ENCODE data around the gene PCDHGA8. TPM values are rescaled to one million over a fixed set of nuclear protein-coding genes. Genes with fewer than 3 reads are reported as not detected.
"Not testable (repeated sequence)": the region's sequence is repeated elsewhere in the genome, so short reads cannot be mapped to it uniquely, and the experiment has no call there.

PCDHGA8 gene
- total RNA-seq (under 1 TPM in 1 of 2 experiments, not detected in 1; 0.04 TPM), polyA plus RNA-seq (not detected)

GRCh38 chr5:141392429-141393198 lies at the start of gene PCDHGA8:
TSS of gene PCDHGA8 (plus strand) at chr5:141392633. CDS start at chr5:141392814, 181 bp downstream.
- Mint-ChIP-seq H3K9me3 (peaks cover 29 to 66% (median 59%) of the 10 kb centered on the region in 5 donors), H3K27ac (no peak within 1 kb of the TSS), H3K27me3 (peaks cover 61 to 64% of the 10 kb centered on the region in 2 donors), H3K4me3 (peak within 1 kb of the TSS in 1 of 7 donors; percentile 23), H3K4me1 (no peaks in the 10 kb centered on the region), H3K36me3 (peaks cover 2 to 20% (median 2%) of the 10 kb centered on the region in 3 donors)
- no peaks in the 10 kb centered on the region for H3K4me1 ChIP-seq (ENCODE audit: insufficient read depth, low read length)
- CTCF ChIA-PET, result no interaction called here
- no peaks in the 10 kb centered on the region for H3K36me3 ChIP-seq (ENCODE audit: insufficient read depth, low read length)
- no peak within 1 kb of the TSS for H3K27ac ChIP-seq (ENCODE audit: low read depth, low read length)
- no peak within 1 kb of the TSS for H3K4me3 ChIP-seq (ENCODE audit: low read length)
- peaks cover 22% of the 10 kb centered on the region for H3K27me3 ChIP-seq (ENCODE audit: insufficient read depth, low read length, poor library complexity, severe bottlenecking)
- H3K9me3 ChIP-seq (ENCODE audit: low read length), result no peaks in the 10 kb centered on the region
- POLR2A ChIA-PET, result no interaction called here
- no peak for DNase-seq

GRCh38 chr5:141342773-141343172 lies 49.7 kb upstream of the PCDHGA8 start:
- Mint-ChIP-seq H3K36me3 (peaks cover 1 to 10% (median 3%) of the 10 kb centered on the region in 3 donors), H3K4me1 (no peaks in the 10 kb centered on the region), H3K4me3 (no peak overlapping the region), H3K27me3 (peaks cover 62 to 76% of the 10 kb centered on the region in 2 donors), H3K9me3 (peaks cover 20 to 75% (median 63%) of the 10 kb centered on the region in 5 donors), H3K27ac (no peak overlapping the region)
- ChIA-PET POLR2A (no interaction called here), CTCF (interaction anchor here (1.5 kb wide), 1 partner anchor 12 kb away, joined by 3 read pairs; the partner anchor contains the start of gene PCDHGA1)
- no peak for DNase-seq
- Histone ChIP-seq H3K4me1 (ENCODE audit: insufficient read depth, low read length) (no peaks in the 10 kb centered on the region), H3K36me3 (ENCODE audit: insufficient read depth, low read length) (no peaks in the 10 kb centered on the region), H3K27ac (ENCODE audit: low read depth, low read length) (no peak overlapping the region), H3K9me3 (ENCODE audit: low read length) (peaks cover 4% of the 10 kb centered on the region), H3K4me3 (ENCODE audit: low read length) (no peak overlapping the region), H3K27me3 (ENCODE audit: insufficient read depth, low read length, poor library complexity, severe bottlenecking) (no peaks in the 10 kb centered on the region)

GRCh38 chr5:141343242-141343952 lies 49.0 kb upstream of the PCDHGA8 start, which contains the start of gene PCDHGA3:
TSS of gene PCDHGA3 (plus strand) at chr5:141343829. CDS start at chr5:141344034, 205 bp downstream.
- Histone ChIP-seq H3K36me3 (ENCODE audit: insufficient read depth, low read length) (no peaks in the 10 kb centered on the region), H3K27ac (ENCODE audit: low read depth, low read length) (no peak within 1 kb of the TSS), H3K4me3 (ENCODE audit: low read length) (no peak within 1 kb of the TSS), H3K9me3 (ENCODE audit: low read length) (peaks cover 4% of the 10 kb centered on the region), H3K4me1 (ENCODE audit: insufficient read depth, low read length) (no peaks in the 10 kb centered on the region), H3K27me3 (ENCODE audit: insufficient read depth, low read length, poor library complexity, severe bottlenecking) (no peaks in the 10 kb centered on the region)
- ChIA-PET POLR2A (no interaction called here), CTCF (no interaction called here)
- no peaks in the 10 kb centered on the region for H3K4me1 Mint-ChIP-seq
- no peak for DNase-seq
- H3K27ac Mint-ChIP-seq, result no peak within 1 kb of the TSS
- H3K4me3 Mint-ChIP-seq, result peak within 1 kb of the TSS in 5 of 7 donors; percentile 44 to 74 (median 62)
- H3K27me3 Mint-ChIP-seq, result peaks cover 57 to 75% of the 10 kb centered on the region in 2 donors
- H3K36me3 Mint-ChIP-seq, result peaks cover 1 to 10% (median 3%) of the 10 kb centered on the region in 3 donors
- peaks cover 14 to 70% (median 58%) of the 10 kb centered on the region in 5 donors for H3K9me3 Mint-ChIP-seq

GRCh38 chr5:141343953-141344463 lies 48.4 kb upstream of the PCDHGA8 start:
- no peak for DNase-seq
- ChIA-PET POLR2A (no interaction called here), CTCF (no interaction called here)
- H3K4me3 ChIP-seq (ENCODE audit: low read length), result no peak overlapping the region
- H3K27ac ChIP-seq (ENCODE audit: low read depth, low read length), result no peak overlapping the region
- H3K36me3 ChIP-seq (ENCODE audit: insufficient read depth, low read length), result no peaks in the 10 kb centered on the region
- peaks cover 13 to 71% (median 51%) of the 10 kb centered on the region in 5 donors for H3K9me3 Mint-ChIP-seq
- no peaks in the 10 kb centered on the region for H3K4me1 Mint-ChIP-seq
- H3K4me1 ChIP-seq (ENCODE audit: insufficient read depth, low read length), result no peaks in the 10 kb centered on the region
- peaks cover 1 to 10% (median 3%) of the 10 kb centered on the region in 3 donors for H3K36me3 Mint-ChIP-seq
- H3K9me3 ChIP-seq (ENCODE audit: low read length), result peaks cover 4% of the 10 kb centered on the region
- peaks cover 59 to 74% of the 10 kb centered on the region in 2 donors for H3K27me3 Mint-ChIP-seq
- H3K27me3 ChIP-seq (ENCODE audit: insufficient read depth, low read length, poor library complexity, severe bottlenecking), result peaks cover 6% of the 10 kb centered on the region
- H3K27ac Mint-ChIP-seq, result no peak overlapping the region
- peak overlapping the region in 5 of 7 donors; percentile 44 to 74 (median 62) for H3K4me3 Mint-ChIP-seq

- Histone ChIP-seq H3K9me3 (ENCODE audit: low read length) (peaks cover 4% of the 10 kb centered on the region), H3K4me3 (ENCODE audit: low read length) (no peak overlapping the region), H3K4me1 (ENCODE audit: insufficient read depth, low read length) (no peaks in the 10 kb centered on the region), H3K27me3 (ENCODE audit: insufficient read depth, low read length, poor library complexity, severe bottlenecking) (peaks cover 6% of the 10 kb centered on the region), H3K27ac (ENCODE audit: low read depth, low read length) (no peak overlapping the region), H3K36me3 (ENCODE audit: insufficient read depth, low read length) (no peaks in the 10 kb centered on the region)
- ChIA-PET POLR2A (no interaction called here), CTCF (no interaction called here)
- Mint-ChIP-seq H3K4me3 (no peak overlapping the region), H3K4me1 (no peaks in the 10 kb centered on the region), H3K27ac (no peak overlapping the region), H3K27me3 (peaks cover 58 to 77% of the 10 kb centered on the region in 2 donors), H3K36me3 (peaks cover 0 to 5% (median 3%) of the 10 kb centered on the region in 3 donors), H3K9me3 (peaks cover 10 to 65% (median 47%) of the 10 kb centered on the region in 5 donors)
- DNase-seq, result no peak
Measured at GRCh38 chr5:141345327-141345726, 47.1 kb upstream of the PCDHGA8 start.

GRCh38 chr5:141346017-141346416 lies 46.4 kb upstream of the PCDHGA8 start:
- H3K27me3 ChIP-seq (ENCODE audit: insufficient read depth, low read length, poor library complexity, severe bottlenecking), result peaks cover 12% of the 10 kb centered on the region
- H3K4me1 ChIP-seq (ENCODE audit: insufficient read depth, low read length); H3K36me3 ChIP-seq (ENCODE audit: insufficient read depth, low read length); H3K27ac Mint-ChIP-seq; CTCF ChIA-PET; H3K4me1 Mint-ChIP-seq; H3K9me3 ChIP-seq (ENCODE audit: low read length); H3K4me3 Mint-ChIP-seq; DNase-seq; POLR2A ChIA-PET; H3K4me3 ChIP-seq (ENCODE audit: low read length); H3K27ac ChIP-seq (ENCODE audit: low read depth, low read length); H3K36me3 Mint-ChIP-seq: not testable (repeated sequence)
- Mint-ChIP-seq H3K9me3 (peaks cover 10 to 71% (median 48%) of the 10 kb centered on the region in 5 donors), H3K27me3 (peaks cover 61 to 81% of the 10 kb centered on the region in 2 donors)

- Histone ChIP-seq H3K4me3 (ENCODE audit: low read length) (no peak within 1 kb of the TSS), H3K27me3 (ENCODE audit: insufficient read depth, low read length, poor library complexity, severe bottlenecking) (peaks cover 24% of the 10 kb centered on the region), H3K9me3 (ENCODE audit: low read length) (peaks cover 2% of the 10 kb centered on the region), H3K36me3 (ENCODE audit: insufficient read depth, low read length) (no peaks in the 10 kb centered on the region), H3K27ac (ENCODE audit: low read depth, low read length) (no peak within 1 kb of the TSS), H3K4me1 (ENCODE audit: insufficient read depth, low read length) (no peaks in the 10 kb centered on the region)
- H3K4me1 Mint-ChIP-seq, result no peaks in the 10 kb centered on the region
- POLR2A ChIA-PET, result no interaction called here
- CTCF ChIA-PET, result interaction anchor here (0.9 to 1.5 kb wide), 2 partner anchors 30 to 214 kb away, joined by 3 to 6 read pairs; partner anchors contain the start of gene TAF7
- H3K36me3 Mint-ChIP-seq, result peaks cover 2 to 11% (median 5%) of the 10 kb centered on the region in 3 donors
- H3K27ac Mint-ChIP-seq, result peak within 1 kb of the TSS in 1 of 8 donors; percentile 24
- peaks cover 4 to 53% (median 30%) of the 10 kb centered on the region in 5 donors for H3K9me3 Mint-ChIP-seq
- peak in 1 of 5 donors; percentile 16 for DNase-seq
- peak within 1 kb of the TSS in 6 of 7 donors; percentile 40 to 67 (median 50) for H3K4me3 Mint-ChIP-seq
- H3K27me3 Mint-ChIP-seq, result peaks cover 48 to 76% of the 10 kb centered on the region in 2 donors
Measured at GRCh38 chr5:141349917-141350619, 42.4 kb upstream of the PCDHGA8 start, which contains the start of gene PCDHGB1. TSS of gene PCDHGB1 (plus strand) at chr5:141350099. CDS start at chr5:141350261, 162 bp downstream.
